Mucosa of rectum (tissue), 2 donors: ENCODE measurements around the gene ADCY2.

Experiments
- H3K27ac ChIP-seq, 2 donors: one replicate each; pipeline ENCODE4 v1.7.0; 2013; ENCODE audit warnings: inconsistent platforms in 2 of 2, low read depth in 2 of 2, low read length in 2 of 2
- H3K27me3 ChIP-seq, 2 donors: one replicate each; pipeline ENCODE4 v1.7.0; 2013; ENCODE audit warnings: low read length in 2 of 2; ENCODE audit not compliant: control insufficient read depth in 2 of 2, insufficient read depth in 2 of 2
- H3K36me3 ChIP-seq, 2 donors: one replicate each; pipeline ENCODE4 v1.7.0; 2013; ENCODE audit warnings: low read length in 2 of 2; ENCODE audit not compliant: control insufficient read depth in 2 of 2, insufficient read depth in 2 of 2
- H3K4me1 ChIP-seq, 2 donors: one replicate each; pipeline ENCODE4 v1.7.0; 2013; ENCODE audit warnings: low read length in 2 of 2, mild to moderate bottlenecking in 1 of 2; ENCODE audit not compliant: control insufficient read depth in 2 of 2, insufficient read depth in 2 of 2
- H3K4me3 ChIP-seq, 2 donors: one replicate each; pipeline ENCODE4 v1.7.0; 2013; ENCODE audit warnings: low read length in 2 of 2
- H3K9ac ChIP-seq, 2 donors: one replicate each; pipeline ENCODE4 v1.7.0; 2013; ENCODE audit warnings: low read length in 2 of 2, low read depth in 1 of 2, mild to moderate bottlenecking in 1 of 2
- H3K9me3 ChIP-seq, 2 donors: one replicate each; pipeline ENCODE4 v1.7.0; 2013; ENCODE audit warnings: low read length in 2 of 2; ENCODE audit not compliant: control insufficient read depth in 2 of 2
- donor health status: healthy.
- donor health status: Normal muscosa, but diverticular disease.

ADCY2 gene

GRCh38 chr5:7844901-7845300 lies 449.0 kb downstream of the ADCY2 start:
- H3K4me1 ChIP-seq: peaks cover 3 to 4% of the 10 kb centered on the region in 2 donors
- peaks cover 18 to 24% of the 10 kb centered on the region in 2 donors for H3K27me3 ChIP-seq
- no peaks in the 10 kb centered on the region for H3K36me3 ChIP-seq
- H3K27ac ChIP-seq: no peak overlapping the region
- H3K9me3 ChIP-seq: no peaks in the 10 kb centered on the region
- no peak overlapping the region for H3K9ac ChIP-seq
- no peak overlapping the region for H3K4me3 ChIP-seq

GRCh38 chr5:7845557-7845956 lies 449.6 kb downstream of the ADCY2 start:
- no peaks in the 10 kb centered on the region for H3K9me3 ChIP-seq

GRCh38 chr5:7846327-7846726 lies 450.4 kb downstream of the ADCY2 start:
- Histone ChIP-seq H3K4me3 (no peak overlapping the region), H3K9me3 (no peaks in the 10 kb centered on the region), H3K4me1 (peaks cover 4 to 8% of the 10 kb centered on the region in 2 donors), H3K27me3 (peaks cover 24% of the 10 kb centered on the region in 2 donors), H3K27ac (no peak overlapping the region), H3K9ac (no peak overlapping the region), H3K36me3 (no peaks in the 10 kb centered on the region)

More at GRCh38 chr5:7845557-7845956, 449.6 kb downstream of the ADCY2 start:
- peaks cover 19 to 24% of the 10 kb centered on the region in 2 donors for H3K27me3 ChIP-seq
- no peak overlapping the region for H3K27ac ChIP-seq
- no peak overlapping the region for H3K4me3 ChIP-seq
- H3K4me1 ChIP-seq: peaks cover 4 to 8% of the 10 kb centered on the region in 2 donors
- no peak overlapping the region for H3K9ac ChIP-seq
- no peaks in the 10 kb centered on the region for H3K36me3 ChIP-seq

DNA sequence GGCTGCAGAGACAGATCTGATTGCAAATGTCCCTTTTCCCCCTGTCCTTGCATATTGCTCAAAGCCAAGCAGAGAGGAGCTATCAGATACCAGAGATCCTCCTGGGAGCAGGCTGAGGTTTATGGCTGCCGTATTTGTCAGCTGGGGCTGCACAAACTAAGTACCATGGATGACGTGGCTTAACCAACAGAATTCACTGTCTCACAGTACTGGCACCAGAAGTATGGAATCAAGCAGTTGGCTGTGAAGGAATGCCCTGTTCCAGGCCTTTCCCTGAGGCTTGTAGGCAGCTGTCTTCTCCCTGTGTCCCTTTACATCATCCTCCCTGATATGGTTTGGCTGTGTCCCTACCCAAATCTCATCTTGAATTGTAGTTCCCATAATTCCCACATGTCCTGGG lies 452.4 kb downstream of the ADCY2 start:
- Histone ChIP-seq H3K36me3 (no peaks in the 10 kb centered on the region), H3K4me1 (peaks cover 7 to 8% of the 10 kb centered on the region in 2 donors), H3K9ac (no peak overlapping the region), H3K27ac (no peak overlapping the region), H3K4me3 (no peak overlapping the region), H3K27me3 (peaks cover 24 to 31% of the 10 kb centered on the region in 2 donors), H3K9me3 (no peaks in the 10 kb centered on the region)

DNA sequence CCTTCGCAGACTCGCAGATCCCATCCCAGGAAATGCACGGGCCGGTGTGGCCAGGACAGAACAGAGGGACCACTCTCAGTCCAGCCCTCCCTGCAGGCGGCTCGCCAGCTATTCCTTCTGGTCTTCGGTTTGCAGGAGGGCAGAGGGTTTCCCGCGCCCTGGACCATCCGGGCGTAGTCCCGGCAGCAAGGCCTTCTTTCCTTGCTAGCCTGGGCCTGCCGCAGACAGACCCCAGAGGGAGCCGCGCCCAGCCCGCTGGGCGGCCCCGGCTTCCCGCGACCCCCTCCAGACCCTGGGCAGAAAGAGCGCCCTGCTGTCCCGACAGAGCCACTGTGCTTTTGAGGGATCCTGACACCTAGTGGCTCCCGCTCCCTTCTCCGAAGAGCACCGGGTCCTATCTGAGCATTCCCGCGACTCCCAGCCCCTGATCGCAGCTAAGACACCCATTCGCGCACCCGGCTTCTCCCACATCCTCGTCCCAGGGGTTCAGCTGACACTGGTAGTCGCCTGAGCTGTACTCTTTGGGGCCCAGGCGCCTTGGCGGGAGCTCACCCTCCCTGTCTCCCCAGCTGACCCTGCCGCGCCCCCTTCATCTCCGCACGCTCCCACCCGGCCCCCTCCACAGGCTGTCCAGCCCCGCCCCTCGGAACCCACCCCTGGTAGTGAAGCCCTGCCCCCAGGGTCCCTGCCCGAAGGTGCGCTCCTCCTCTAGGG lies 453.9 kb downstream of the ADCY2 start:
- H3K27ac ChIP-seq: no peak overlapping the region
- peaks cover 24 to 33% of the 10 kb centered on the region in 2 donors for H3K27me3 ChIP-seq
- H3K36me3 ChIP-seq: no peaks in the 10 kb centered on the region
- peak overlapping the region; percentile 52 to 60 for H3K4me3 ChIP-seq
- peaks cover 7 to 8% of the 10 kb centered on the region in 2 donors for H3K4me1 ChIP-seq
- H3K9me3 ChIP-seq: no peaks in the 10 kb centered on the region
- peak overlapping the region in 1 of 2 donors; percentile 26 for H3K9ac ChIP-seq

DNA sequence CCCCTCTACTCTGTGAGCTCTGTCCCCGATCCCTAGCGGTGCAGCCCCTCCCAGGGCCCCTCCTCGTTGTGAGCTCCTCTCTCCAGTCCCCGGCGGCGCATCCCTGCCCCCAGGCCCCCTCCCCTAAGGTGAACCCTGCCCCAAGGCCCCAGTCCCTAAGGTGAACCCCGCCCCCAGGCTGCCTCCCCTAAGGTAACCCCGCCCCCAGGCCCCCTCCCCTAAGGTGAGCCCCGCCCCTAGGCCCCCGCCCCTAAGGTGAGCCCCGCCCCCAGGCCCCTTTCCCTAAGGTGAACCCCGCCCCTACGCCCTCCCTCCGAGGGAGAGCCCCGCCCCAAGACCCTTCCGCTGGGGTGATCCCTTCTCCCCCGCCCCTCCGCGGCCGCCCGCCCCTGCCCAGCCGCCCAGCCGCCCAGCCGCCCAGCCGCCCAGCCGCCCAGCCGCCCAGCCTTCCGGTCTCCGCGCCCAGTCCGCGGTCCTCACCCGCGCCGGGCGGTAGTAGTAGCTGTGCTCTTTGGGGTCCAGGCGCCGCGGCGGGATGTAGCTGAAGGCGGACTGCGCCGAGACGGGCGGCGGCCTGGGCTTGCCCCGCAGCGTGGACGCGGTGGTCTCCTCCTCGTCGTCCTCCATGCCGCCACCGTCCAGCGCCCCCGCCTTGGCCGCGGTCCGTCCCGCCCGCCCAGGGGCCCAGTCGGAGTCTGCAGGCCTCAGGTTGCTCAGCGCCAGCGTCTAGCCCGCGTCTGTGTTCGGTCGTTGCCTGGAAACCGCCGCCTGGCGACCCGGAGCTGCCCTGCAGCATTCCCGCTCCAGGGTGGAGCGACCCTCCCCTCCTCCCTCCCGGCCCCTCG lies 454.7 kb downstream of the ADCY2 start, which contains the start of gene CFAP90:
Gene CFAP90, minus strand, starts transcription at position 739 of the 845 bp plus-strand sequence. Its CDS starts 112 bp downstream, at position 627.
- Histone ChIP-seq H3K4me3 (peak within 1 kb of the TSS; percentile 52 to 60), H3K27ac (no peak within 1 kb of the TSS), H3K27me3 (peaks cover 20 to 28% of the 10 kb centered on the region in 2 donors), H3K9ac (peak within 1 kb of the TSS in 1 of 2 donors; percentile 26), H3K4me1 (peaks cover 7 to 8% of the 10 kb centered on the region in 2 donors), H3K36me3 (no peaks in the 10 kb centered on the region), H3K9me3 (no peaks in the 10 kb centered on the region)

DNA sequence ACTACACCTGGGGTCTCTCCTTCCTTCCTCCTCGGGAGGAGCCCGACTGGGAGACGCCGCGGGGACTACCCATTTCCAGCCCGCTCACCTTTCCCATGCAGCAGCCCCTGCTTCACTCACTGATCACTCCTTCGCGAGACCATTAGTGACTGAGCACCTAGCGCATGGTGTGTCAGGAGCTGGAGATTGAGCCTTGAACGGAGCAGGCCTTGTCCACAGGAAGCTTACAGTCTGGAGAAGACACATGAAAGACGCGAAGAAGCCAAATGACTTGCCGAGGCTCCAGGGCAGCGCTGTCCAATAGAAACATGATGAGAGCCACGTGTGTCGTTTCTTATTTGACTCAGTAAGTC lies 455.3 kb downstream of the ADCY2 start:
- peaks cover 7 to 8% of the 10 kb centered on the region in 2 donors for H3K4me1 ChIP-seq
- no peaks in the 10 kb centered on the region for H3K9me3 ChIP-seq
- no peak overlapping the region for H3K4me3 ChIP-seq
- H3K9ac ChIP-seq: no peak overlapping the region
- no peak overlapping the region for H3K27ac ChIP-seq
- peaks cover 20 to 26% of the 10 kb centered on the region in 2 donors for H3K27me3 ChIP-seq
- no peaks in the 10 kb centered on the region for H3K36me3 ChIP-seq

- Histone ChIP-seq H3K9me3 (no peaks in the 10 kb centered on the region), H3K4me1 (peaks cover 7 to 8% of the 10 kb centered on the region in 2 donors), H3K9ac (no peak overlapping the region), H3K36me3 (no peaks in the 10 kb centered on the region), H3K4me3 (no peak overlapping the region), H3K27me3 (peaks cover 20 to 26% of the 10 kb centered on the region in 2 donors), H3K27ac (no peak overlapping the region)
These were observed 455.8 kb downstream of the ADCY2 start for GRCh38 chr5:7851617-7852289.

- Histone ChIP-seq H3K9ac (no peak overlapping the region), H3K27me3 (peaks cover 20 to 26% of the 10 kb centered on the region in 2 donors), H3K9me3 (no peaks in the 10 kb centered on the region), H3K4me3 (no peak overlapping the region), H3K36me3 (peaks cover under 1 to 1% of the 10 kb centered on the region in 2 donors), H3K4me1 (peaks cover 7 to 8% of the 10 kb centered on the region in 2 donors), H3K27ac (no peak overlapping the region)
These were observed 456.6 kb downstream of the ADCY2 start for GRCh38 chr5:7852542-7852941.
